ENCODE measurements around the gene ZFYVE26.

Gene ZFYVE26

GRCh38 chr14:67733616-67734015 is 82.8 kb downstream of the ZFYVE26 start:
- in situ Hi-C loops (cut with HindIII; ENCODE audit: low sequenced_read_pairs): no loop called here
- TF ChIP-seq CTCF (IDR thresholded peaks at IDR 0.05; ENCODE audit: low read depth, low read length, missing control alignments): no peak
- H3K4me3 ChIP-seq (ENCODE audit: low read depth, low read length): no peak overlapping the region
- no peak for DNase-seq (ENCODE audit: low read depth)

- no peak for TF ChIP-seq CTCF (IDR thresholded peaks at IDR 0.05; ENCODE audit: low read depth, low read length, missing control alignments)
- H3K4me3 ChIP-seq (ENCODE audit: low read depth, low read length): no peak overlapping the region
- DNase-seq (ENCODE audit: low read depth): no peak
- in situ Hi-C loops (cut with HindIII; ENCODE audit: low sequenced_read_pairs): no loop called here
Measured at GRCh38 chr14:67729072-67729885, 87.1 kb downstream of the ZFYVE26 start.

- no peak overlapping the region for H3K4me3 ChIP-seq (ENCODE audit: low read depth, low read length)
- no peak for DNase-seq (ENCODE audit: low read depth)
- TF ChIP-seq CTCF (IDR thresholded peaks at IDR 0.05; ENCODE audit: low read depth, low read length, missing control alignments): no peak
- in situ Hi-C loops (cut with HindIII; ENCODE audit: low sequenced_read_pairs): no loop called here
Measured at GRCh38 chr14:67728258-67728657, 88.1 kb downstream of the ZFYVE26 start.

- no peak for TF ChIP-seq CTCF (IDR thresholded peaks at IDR 0.05; ENCODE audit: low read depth, low read length, missing control alignments)
- no peak for DNase-seq (ENCODE audit: low read depth)
- H3K4me3 ChIP-seq (ENCODE audit: low read depth, low read length): no peak overlapping the region
- in situ Hi-C loops (cut with HindIII; ENCODE audit: low sequenced_read_pairs): no loop called here
Measured at GRCh38 chr14:67727361-67727760, 89.0 kb downstream of the ZFYVE26 start.

GRCh38 chr14:67725171-67725570 is 91.2 kb downstream of the ZFYVE26 start:
- in situ Hi-C loops (cut with HindIII; ENCODE audit: low sequenced_read_pairs): no loop called here
- no peak overlapping the region for H3K4me3 ChIP-seq (ENCODE audit: low read depth, low read length)
- no peak for DNase-seq (ENCODE audit: low read depth)
- no peak for TF ChIP-seq CTCF (IDR thresholded peaks at IDR 0.05; ENCODE audit: low read depth, low read length, missing control alignments)

- no peak for TF ChIP-seq CTCF (IDR thresholded peaks at IDR 0.05; ENCODE audit: low read depth, low read length, missing control alignments)
- DNase-seq (ENCODE audit: low read depth): peak; percentile 8
Measured at GRCh38 chr14:67722293-67722692, 94.1 kb downstream of the ZFYVE26 start.

More at GRCh38 chr14:67722293-67722692, 94.1 kb downstream of the ZFYVE26 start:
- in situ Hi-C loops (cut with HindIII; ENCODE audit: low sequenced_read_pairs): no loop called here
- H3K4me3 ChIP-seq (ENCODE audit: low read depth, low read length): no peak overlapping the region
